Measurements from ENCODE around the gene ARHGEF5.

GRCh38 chr7:144414815-144415214 lies 59.6 kb downstream of the ARHGEF5 start:
- TF ChIP-seq CTCF (conservative IDR thresholded peaks at IDR 0.05; ENCODE audit: low read length) (no peak), EZH2phosphoT487 (IDR thresholded peaks at IDR 0.05; ENCODE audit: borderline replicate concordance) (no peak)
